ENCODE results near the gene OR5B2.
"Not testable (repeated sequence)": the region's sequence is repeated elsewhere in the genome, so short reads cannot be mapped to it uniquely, and the experiment has no call there.

Gene OR5B2

DNA sequence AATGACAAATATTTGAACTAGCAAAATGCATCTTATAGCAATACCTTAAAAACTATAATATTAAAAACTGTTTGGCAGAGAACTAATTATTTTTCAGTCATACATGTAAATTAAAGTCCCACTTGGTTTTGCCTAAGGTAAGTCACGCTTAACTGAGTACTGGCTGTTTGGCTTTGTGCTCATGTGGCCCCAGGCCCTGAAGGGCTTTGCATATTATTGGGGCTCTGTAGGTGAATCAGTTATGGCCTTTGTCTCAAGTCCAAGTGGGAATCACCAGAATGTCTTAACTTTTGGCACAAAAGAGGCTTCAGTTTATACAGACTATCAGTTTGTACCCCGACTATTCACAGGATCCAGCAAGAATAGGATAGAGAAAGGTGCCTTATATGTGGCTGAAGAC lies 28.3 kb downstream of the OR5B2 start:
- H3K9me3 ChIP-seq (ENCODE audit: control insufficient read depth, low read length); H3K4me3 ChIP-seq (ENCODE audit: low read length); H3K27me3 ChIP-seq (ENCODE audit: control insufficient read depth, insufficient read depth, low read length); H3K9ac ChIP-seq (ENCODE audit: low read length); H3K36me3 ChIP-seq (ENCODE audit: control insufficient read depth, insufficient read depth, low read length); H3K4me1 ChIP-seq (ENCODE audit: control insufficient read depth, insufficient read depth, low read length): not testable (repeated sequence)

DNA sequence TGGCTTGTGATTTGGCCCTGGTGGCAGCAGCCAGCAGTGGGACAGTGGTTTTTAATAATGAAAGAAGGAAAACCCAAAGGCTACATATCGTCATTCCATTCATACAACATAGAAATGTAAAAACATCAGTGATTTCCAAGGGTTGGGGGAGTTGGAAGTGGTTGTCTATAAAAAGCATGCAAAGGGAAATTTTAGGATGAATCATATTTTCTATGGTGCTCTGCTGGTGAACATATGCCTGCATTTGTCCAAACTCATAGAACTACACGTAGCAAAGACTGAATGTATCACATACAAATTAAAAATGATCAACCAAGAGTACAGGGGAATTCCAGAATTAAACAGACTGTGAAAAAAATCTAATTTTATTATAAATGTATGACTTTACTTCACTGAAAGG lies 32.3 kb downstream of the OR5B2 start:
- Histone ChIP-seq H3K4me3 (ENCODE audit: low read length) (no peak overlapping the region), H3K9me3 (ENCODE audit: control insufficient read depth, low read length) (no peaks in the 10 kb centered on the region), H3K4me1 (ENCODE audit: control insufficient read depth, insufficient read depth, low read length) (no peaks in the 10 kb centered on the region), H3K9ac (ENCODE audit: low read length) (no peak overlapping the region), H3K27me3 (ENCODE audit: control insufficient read depth, insufficient read depth, low read length) (no peaks in the 10 kb centered on the region), H3K36me3 (ENCODE audit: control insufficient read depth, insufficient read depth, low read length) (no peaks in the 10 kb centered on the region)

DNA sequence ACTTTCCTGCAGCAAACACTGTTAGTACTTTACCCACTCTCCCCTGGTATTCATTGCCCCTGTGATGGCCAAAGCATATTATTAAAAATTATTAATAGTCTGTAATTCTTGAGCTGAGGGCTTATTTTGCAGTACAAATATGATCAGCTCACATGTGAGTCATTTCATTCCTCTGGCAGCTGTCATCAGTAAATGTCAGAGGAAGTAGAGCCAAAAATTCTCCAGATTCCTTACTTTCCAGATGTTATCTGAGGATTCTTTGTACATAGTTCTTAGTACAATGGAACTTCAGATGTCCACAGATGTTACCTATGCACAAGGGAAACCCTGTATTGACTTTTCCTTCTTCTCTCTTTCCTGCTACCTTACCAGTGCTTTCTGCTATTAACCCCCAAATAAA lies 33.7 kb downstream of the OR5B2 start:
- Histone ChIP-seq H3K9ac (ENCODE audit: low read length) (no peak overlapping the region), H3K27me3 (ENCODE audit: control insufficient read depth, insufficient read depth, low read length) (no peaks in the 10 kb centered on the region)

DNA sequence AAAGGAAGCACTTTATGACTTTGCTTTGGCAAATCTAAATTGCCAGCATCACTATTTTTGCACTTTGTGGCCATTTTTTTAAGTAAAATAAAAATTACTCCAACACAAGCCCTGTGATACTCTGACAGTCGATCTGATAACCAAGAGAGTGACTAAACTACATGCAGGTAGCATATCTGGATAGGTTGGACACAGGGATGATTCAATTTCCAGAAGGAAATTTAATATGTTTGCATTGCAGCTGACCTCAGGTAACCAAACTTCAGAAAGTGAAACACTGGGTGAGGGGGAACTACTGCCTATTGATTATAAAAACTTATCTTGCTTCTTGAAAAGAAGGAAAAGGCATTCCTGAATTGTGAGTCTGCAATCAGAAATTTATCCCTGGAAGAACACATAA lies 35.2 kb downstream of the OR5B2 start:
- H3K9me3 ChIP-seq (ENCODE audit: control insufficient read depth, low read length): no peaks in the 10 kb centered on the region
- no peak overlapping the region for H3K9ac ChIP-seq (ENCODE audit: low read length)
- H3K36me3 ChIP-seq (ENCODE audit: control insufficient read depth, insufficient read depth, low read length): no peaks in the 10 kb centered on the region
- H3K4me1 ChIP-seq (ENCODE audit: control insufficient read depth, insufficient read depth, low read length): no peaks in the 10 kb centered on the region
- no peaks in the 10 kb centered on the region for H3K27me3 ChIP-seq (ENCODE audit: control insufficient read depth, insufficient read depth, low read length)
- H3K4me3 ChIP-seq (ENCODE audit: low read length): no peak overlapping the region

More for the DNA sequence above, 33.7 kb downstream of the OR5B2 start:
- Histone ChIP-seq H3K36me3 (ENCODE audit: control insufficient read depth, insufficient read depth, low read length) (no peaks in the 10 kb centered on the region), H3K9me3 (ENCODE audit: control insufficient read depth, low read length) (no peaks in the 10 kb centered on the region), H3K4me1 (ENCODE audit: control insufficient read depth, insufficient read depth, low read length) (no peaks in the 10 kb centered on the region), H3K4me3 (ENCODE audit: low read length) (no peak overlapping the region)

DNA sequence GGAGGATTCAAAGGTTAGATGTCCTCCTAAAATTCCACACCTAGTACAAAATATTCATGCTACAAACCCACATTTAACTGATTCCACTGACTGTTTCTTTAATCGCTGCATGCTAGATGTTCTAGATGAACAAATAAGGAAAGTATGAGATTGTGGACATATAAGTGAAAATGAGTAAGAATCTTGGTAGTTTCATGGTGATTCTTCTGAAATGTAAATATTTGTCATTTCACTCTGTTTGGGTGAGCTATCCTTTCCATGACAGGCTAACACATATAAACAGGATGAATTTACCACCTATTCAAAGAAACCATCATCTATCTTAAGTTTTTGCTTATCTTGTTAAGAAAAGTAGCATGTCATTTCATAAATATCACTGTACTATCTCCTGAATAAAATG lies 36.0 kb downstream of the OR5B2 start:
- no peak overlapping the region for H3K9ac ChIP-seq (ENCODE audit: low read length)
- H3K36me3 ChIP-seq (ENCODE audit: control insufficient read depth, insufficient read depth, low read length): no peaks in the 10 kb centered on the region
- no peaks in the 10 kb centered on the region for H3K4me1 ChIP-seq (ENCODE audit: control insufficient read depth, insufficient read depth, low read length)
- no peaks in the 10 kb centered on the region for H3K9me3 ChIP-seq (ENCODE audit: control insufficient read depth, low read length)
- H3K27me3 ChIP-seq (ENCODE audit: control insufficient read depth, insufficient read depth, low read length): no peaks in the 10 kb centered on the region
- no peak overlapping the region for H3K4me3 ChIP-seq (ENCODE audit: low read length)

DNA sequence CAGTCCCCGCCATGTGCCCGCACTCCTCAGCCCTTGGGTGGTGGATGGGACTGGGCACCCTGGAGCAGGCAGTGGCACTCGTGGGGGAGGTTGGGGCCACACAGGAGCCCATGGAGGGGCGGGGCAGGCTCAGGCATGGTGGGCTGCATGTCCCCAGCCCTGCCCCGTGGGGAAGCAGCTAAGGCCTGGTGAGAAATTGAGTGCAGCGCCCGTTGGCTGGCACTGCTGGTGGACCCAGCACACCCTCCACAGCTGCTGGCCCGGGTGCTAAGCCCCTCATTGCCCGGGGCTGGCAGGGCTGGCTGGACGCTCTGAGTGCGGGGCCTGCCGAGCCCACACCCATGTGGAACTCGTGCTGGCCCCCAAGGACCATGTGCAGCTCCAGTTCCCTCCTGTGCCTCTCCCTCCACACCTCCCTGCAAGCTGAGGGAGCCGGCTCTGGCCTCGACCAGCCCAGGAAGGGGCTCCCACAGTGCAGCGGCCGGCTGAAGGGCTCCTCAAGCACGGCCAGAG lies 37.3 kb downstream of the OR5B2 start:
- Histone ChIP-seq H3K4me3 (ENCODE audit: low read length) (no peak overlapping the region), H3K36me3 (ENCODE audit: control insufficient read depth, insufficient read depth, low read length) (no peaks in the 10 kb centered on the region), H3K9ac (ENCODE audit: low read length) (no peak overlapping the region), H3K27me3 (ENCODE audit: control insufficient read depth, insufficient read depth, low read length) (no peaks in the 10 kb centered on the region), H3K4me1 (ENCODE audit: control insufficient read depth, insufficient read depth, low read length) (no peaks in the 10 kb centered on the region), H3K9me3 (ENCODE audit: control insufficient read depth, low read length) (no peaks in the 10 kb centered on the region)

All from mucosa of stomach (tissue), 1 donor.